Prostate gland (tissue), 2 donors: ENCODE measurements around the gene DAP.

Experiments used
- POLR2A ChIP-seq: fragments of 450-650 bp; IDR thresholded peaks from one replicate; pipeline ENCODE4 v1.6.1; 2016; ENCODE audit warnings: antibody characterized with exemption, mild to moderate bottlenecking
- TF ChIP-seq, protein P1 (sequence below), 4 experiments: fragments of 200-600 bp in 2 of 4; fragments of 450-650 bp in 2 of 4; sonication (generic) in 2 of 4; IDR thresholded peaks; 1 replicate in 3 of 4; 2 replicates in 1 of 4; pipeline ENCODE4 v1.5.1; 2016 to 2019; ENCODE audit warnings: antibody characterized with exemption in 4 of 4, mild to moderate bottlenecking in 2 of 4, moderate library complexity in 2 of 4

DNA sequence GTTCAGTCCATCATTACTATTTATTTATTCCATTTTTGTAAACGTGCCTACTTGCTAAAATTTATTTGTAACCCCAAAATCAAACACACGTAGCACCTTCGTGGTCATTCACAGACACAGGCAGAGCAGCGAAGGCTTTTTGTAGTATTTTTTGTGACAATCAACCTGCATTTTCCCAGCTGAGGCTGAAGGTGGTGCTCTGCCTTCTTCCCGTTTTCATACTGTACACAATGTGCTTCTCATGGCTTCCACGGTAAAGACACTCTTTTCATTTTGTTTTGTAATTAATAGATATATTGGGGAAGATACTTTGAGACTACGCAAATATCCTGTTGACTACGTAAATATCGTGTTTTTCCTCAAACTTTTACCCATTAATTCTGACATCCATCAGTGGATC is 19.4 kb downstream of the DAP start:
- TF ChIP-seq, protein P1, sequence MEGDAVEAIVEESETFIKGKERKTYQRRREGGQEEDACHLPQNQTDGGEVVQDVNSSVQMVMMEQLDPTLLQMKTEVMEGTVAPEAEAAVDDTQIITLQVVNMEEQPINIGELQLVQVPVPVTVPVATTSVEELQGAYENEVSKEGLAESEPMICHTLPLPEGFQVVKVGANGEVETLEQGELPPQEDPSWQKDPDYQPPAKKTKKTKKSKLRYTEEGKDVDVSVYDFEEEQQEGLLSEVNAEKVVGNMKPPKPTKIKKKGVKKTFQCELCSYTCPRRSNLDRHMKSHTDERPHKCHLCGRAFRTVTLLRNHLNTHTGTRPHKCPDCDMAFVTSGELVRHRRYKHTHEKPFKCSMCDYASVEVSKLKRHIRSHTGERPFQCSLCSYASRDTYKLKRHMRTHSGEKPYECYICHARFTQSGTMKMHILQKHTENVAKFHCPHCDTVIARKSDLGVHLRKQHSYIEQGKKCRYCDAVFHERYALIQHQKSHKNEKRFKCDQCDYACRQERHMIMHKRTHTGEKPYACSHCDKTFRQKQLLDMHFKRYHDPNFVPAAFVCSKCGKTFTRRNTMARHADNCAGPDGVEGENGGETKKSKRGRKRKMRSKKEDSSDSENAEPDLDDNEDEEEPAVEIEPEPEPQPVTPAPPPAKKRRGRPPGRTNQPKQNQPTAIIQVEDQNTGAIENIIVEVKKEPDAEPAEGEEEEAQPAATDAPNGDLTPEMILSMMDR (IDR thresholded peaks at IDR 0.05) = no peak
- no peak for TF ChIP-seq POLR2A
